OCI-LY7 (cell line): ENCODE measurements around the gene CDCP1. TPM values are rescaled to one million over a fixed set of nuclear protein-coding genes. Genes with fewer than 3 reads are reported as not detected.

Experiments
- BruUV-seq: library from RNA; stranded (reverse); fragments of 400-500 nt; replicated peaks from 2 replicates; lab custom pipeline; 2021; lab: Mats Ljungman, UMichigan
- CTCF ChIA-PET: fragments of 300-600 bp; sonication (Branson Sonifier 250); formaldehyde crosslinking; loops from one replicate; lab custom pipeline; 2022; ENCODE audit warnings: antibody characterized with exemption; ENCODE audit not compliant: unreplicated experiment; lab: Charles Lee
- POLR2A ChIA-PET: fragments of 300-600 bp; sonication (Branson Sonifier 250); formaldehyde crosslinking; loops from one replicate; lab custom pipeline; 2022; ENCODE audit warnings: antibody characterized with exemption; lab: Charles Lee
- DNase-seq: peaks from one replicate; pipeline ENCODE4 v3.0.0-alpha.2; 2015; ENCODE audit warnings: low spot score
- H2AFZ ChIP-seq: fragments of 200-600 bp; sonication (generic), shearing (Covaris generic); 2 replicates; pipeline ENCODE4 v1.6.1; 2014; ENCODE audit warnings: mild to moderate bottlenecking, antibody characterized with exemption, low read length, moderate library complexity
- H3K27ac ChIP-seq: fragments of 200-600 bp; sonication (generic); 2 replicates; pipeline ENCODE4 v1.5.1; 2014; ENCODE audit warnings: mixed run types, low read depth, mild to moderate bottlenecking, moderate library complexity, low read length, inconsistent platforms; ENCODE audit not compliant: poor library complexity, severe bottlenecking
- H3K36me3 ChIP-seq: fragments of 200-600 bp; sonication (generic); 2 replicates; pipeline ENCODE4 v1.6.1; 2014; ENCODE audit warnings: mild to moderate bottlenecking, antibody characterized with exemption, low read length, moderate library complexity, mixed read lengths; ENCODE audit not compliant: insufficient read depth
- H3K4me1 ChIP-seq: fragments of 200-600 bp; sonication (generic); 2 replicates; pipeline ENCODE4 v1.5.1; 2014; ENCODE audit warnings: mild to moderate bottlenecking, low read length; ENCODE audit not compliant: insufficient read depth, poor library complexity, severe bottlenecking
- H3K4me2 ChIP-seq: fragments of 200-600 bp; sonication (generic); 2 replicates; pipeline ENCODE4 v1.6.1; 2014; ENCODE audit warnings: mild to moderate bottlenecking, low read length
- H3K4me3 ChIP-seq: fragments of 200-600 bp; sonication (generic); 2 replicates; pipeline ENCODE4 v1.5.1; 2014; ENCODE audit warnings: mild to moderate bottlenecking, low read depth, low read length; ENCODE audit not compliant: poor library complexity, severe bottlenecking
- H3K79me2 ChIP-seq: fragments of 200-600 bp; sonication (generic); 2 replicates; pipeline ENCODE4 v1.6.1; 2016; ENCODE audit warnings: low read depth, mild to moderate bottlenecking, low read length, moderate library complexity, mixed read lengths; ENCODE audit not compliant: insufficient read depth
- H3K9me2 ChIP-seq: fragments of 200-600 bp; sonication (generic); 2 replicates; pipeline ENCODE4 v1.6.1; 2016; ENCODE audit warnings: mild to moderate bottlenecking, low read length, mixed read lengths; ENCODE audit not compliant: insufficient read depth
- H3K9me3 ChIP-seq: fragments of 200-600 bp; sonication (generic); 2 replicates; pipeline ENCODE4 v1.6.1; 2014; ENCODE audit warnings: mild to moderate bottlenecking, mixed run types, low read length, mixed read lengths
- H4K20me1 ChIP-seq: fragments of 200-600 bp; sonication (generic); 2 replicates; pipeline ENCODE4 v1.6.1; 2014; ENCODE audit warnings: mild to moderate bottlenecking, antibody characterized with exemption, low read length, moderate library complexity, mixed read lengths; ENCODE audit not compliant: insufficient read depth
- EZH2phosphoT487 ChIP-seq: fragments of 200-600 bp; sonication (generic); IDR thresholded peaks from 2 replicates; pipeline ENCODE4 v1.6.1; 2018; ENCODE audit warnings: low read depth, borderline replicate concordance, mild to moderate bottlenecking, mixed run types, antibody characterized with exemption, low read length, moderate library complexity, mixed read lengths
- intact Hi-C: fragments of 100-400 bp; cut with micrococcal nuclease; formaldehyde crosslinking; loops from one replicate; pipeline ENCODE4 v1.10.0; 2022; ENCODE audit not compliant: unreplicated experiment
- total RNA-seq, 2 experiments: library from RNA; depleted of rRNA in 1 of 2; stranded (reverse); fragments of >200 nt in 1 of 2; shearing (Covaris generic) in 1 of 2; gene quantifications; 2 replicates each; pipeline ENCODE4 v1.2.3, GENCODE V29; 2014 to 2022
- TF ChIP-seq, protein P1 (sequence below): fragments of 200-600 bp; sonication (generic); conservative IDR thresholded peaks from 2 replicates; pipeline ENCODE4 v1.5.1; 2014; ENCODE audit warnings: mild to moderate bottlenecking, antibody characterized with exemption, low read length, moderate library complexity, mixed read lengths

Gene CDCP1
- total RNA-seq, 2 experiments from 2014 or later = not detected

DNA sequence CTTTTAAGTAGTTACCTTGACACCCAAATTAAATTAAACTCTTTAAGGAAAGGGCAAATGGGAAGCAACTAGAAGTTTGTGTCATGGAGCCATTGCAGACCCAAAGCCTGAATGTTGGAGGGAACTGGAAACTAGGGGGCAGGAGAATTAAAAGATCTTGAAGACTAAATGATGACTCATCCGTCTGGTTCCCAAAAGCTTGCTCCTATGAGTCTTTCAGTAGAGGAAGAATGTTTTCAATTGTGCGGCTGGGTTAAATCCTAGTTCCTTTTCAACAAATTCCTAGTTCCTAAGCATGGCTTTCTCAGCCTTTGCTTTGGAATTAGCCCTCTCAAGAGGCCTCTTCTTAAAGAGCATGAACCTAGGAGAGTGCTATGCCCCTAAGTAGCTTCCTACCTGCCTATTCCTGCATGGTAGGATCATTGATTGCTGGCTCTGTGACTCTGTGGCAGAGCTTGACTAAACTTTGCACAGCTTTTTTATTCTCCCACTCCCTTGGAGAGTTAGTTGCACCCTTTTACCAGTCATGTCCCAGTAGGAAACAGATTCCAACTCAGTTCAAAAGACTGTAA is 102.4 kb downstream of the CDCP1 start:
- intact Hi-C loops = no loop called here
- Histone ChIP-seq H3K27ac (no peak overlapping the region), H2AFZ (no peak overlapping the region), H3K36me3 (no peaks in the 10 kb centered on the region), H3K4me1 (no peaks in the 10 kb centered on the region), H3K4me3 (no peak overlapping the region), H4K20me1 (no peaks in the 10 kb centered on the region), H3K9me3 (no peaks in the 10 kb centered on the region), H3K79me2 (no peaks in the 10 kb centered on the region), H3K4me2 (no peak overlapping the region), H3K9me2 (no peaks in the 10 kb centered on the region)
- TF ChIP-seq, protein P1, sequence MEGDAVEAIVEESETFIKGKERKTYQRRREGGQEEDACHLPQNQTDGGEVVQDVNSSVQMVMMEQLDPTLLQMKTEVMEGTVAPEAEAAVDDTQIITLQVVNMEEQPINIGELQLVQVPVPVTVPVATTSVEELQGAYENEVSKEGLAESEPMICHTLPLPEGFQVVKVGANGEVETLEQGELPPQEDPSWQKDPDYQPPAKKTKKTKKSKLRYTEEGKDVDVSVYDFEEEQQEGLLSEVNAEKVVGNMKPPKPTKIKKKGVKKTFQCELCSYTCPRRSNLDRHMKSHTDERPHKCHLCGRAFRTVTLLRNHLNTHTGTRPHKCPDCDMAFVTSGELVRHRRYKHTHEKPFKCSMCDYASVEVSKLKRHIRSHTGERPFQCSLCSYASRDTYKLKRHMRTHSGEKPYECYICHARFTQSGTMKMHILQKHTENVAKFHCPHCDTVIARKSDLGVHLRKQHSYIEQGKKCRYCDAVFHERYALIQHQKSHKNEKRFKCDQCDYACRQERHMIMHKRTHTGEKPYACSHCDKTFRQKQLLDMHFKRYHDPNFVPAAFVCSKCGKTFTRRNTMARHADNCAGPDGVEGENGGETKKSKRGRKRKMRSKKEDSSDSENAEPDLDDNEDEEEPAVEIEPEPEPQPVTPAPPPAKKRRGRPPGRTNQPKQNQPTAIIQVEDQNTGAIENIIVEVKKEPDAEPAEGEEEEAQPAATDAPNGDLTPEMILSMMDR = no peak
- no peak for TF ChIP-seq EZH2phosphoT487
- ChIA-PET CTCF (interaction anchor here (0.6 kb wide), 1 partner anchor 1312 kb away, joined by 3 read pairs; no protein-coding TSS in a partner anchor), POLR2A (no interaction called here)
- DNase-seq = no peak
- no TSS peak for BruUV-seq

DNA sequence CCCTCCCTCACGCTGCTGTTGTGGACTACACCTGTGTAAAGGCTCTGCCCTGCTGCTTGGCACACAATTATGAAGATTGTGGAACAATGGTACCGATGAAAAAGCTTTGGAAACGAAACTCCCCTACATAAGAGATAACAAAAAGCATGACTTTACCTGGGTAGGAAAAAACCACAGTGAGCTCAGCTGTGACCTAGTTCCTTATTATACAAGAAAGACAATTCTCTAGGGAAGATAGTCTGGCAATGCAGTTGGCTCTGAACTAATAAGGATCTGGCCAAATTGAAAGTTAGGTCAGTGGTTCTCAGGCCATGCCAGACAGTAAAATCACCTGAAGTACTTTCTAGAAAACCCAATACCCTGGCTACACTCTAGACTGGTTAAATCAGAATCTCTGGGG is 104.0 kb downstream of the CDCP1 start:
- intact Hi-C loops = no loop called here
- TF ChIP-seq EZH2phosphoT487 = no peak
- TF ChIP-seq, protein P1 = no peak
- CTCF ChIA-PET = interaction anchor here (1.0 to 1.3 kb wide), 2 partner anchors 8 to 25 kb away, joined by 4 to 5 read pairs; no protein-coding TSS in a partner anchor
- Histone ChIP-seq H3K36me3 (no peaks in the 10 kb centered on the region), H2AFZ (no peak overlapping the region), H3K4me3 (no peak overlapping the region), H3K79me2 (no peaks in the 10 kb centered on the region), H3K4me2 (no peak overlapping the region), H3K9me2 (no peaks in the 10 kb centered on the region), H3K9me3 (no peaks in the 10 kb centered on the region), H4K20me1 (no peaks in the 10 kb centered on the region), H3K27ac (no peak overlapping the region), H3K4me1 (no peaks in the 10 kb centered on the region)
- POLR2A ChIA-PET = interaction anchor here (1.3 kb wide), 1 partner anchor 14 kb away, joined by 4 read pairs; no protein-coding TSS in a partner anchor
- no TSS peak for BruUV-seq
- DNase-seq = no peak

DNA sequence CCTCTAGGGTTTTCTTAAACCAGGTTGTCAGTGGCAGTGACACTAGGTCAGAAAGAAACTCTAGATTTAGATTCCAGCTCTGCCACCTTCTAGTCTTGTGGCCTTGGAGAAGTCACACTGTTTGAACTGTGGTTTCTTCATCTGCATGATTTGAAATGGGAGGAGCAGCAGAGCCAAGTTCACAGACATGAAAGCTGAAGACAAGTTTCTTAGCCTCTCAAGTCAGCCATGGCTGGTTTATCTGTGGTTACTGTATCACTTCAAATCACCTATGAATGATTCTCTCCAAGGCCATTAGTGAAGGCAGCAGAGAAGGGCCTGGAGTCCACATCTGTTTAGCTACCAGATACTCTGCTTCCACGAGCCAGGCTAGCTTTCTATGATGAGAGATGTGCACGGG is 104.5 kb downstream of the CDCP1 start:
- Histone ChIP-seq H3K36me3 (no peaks in the 10 kb centered on the region), H3K79me2 (no peaks in the 10 kb centered on the region), H3K4me1 (no peaks in the 10 kb centered on the region), H3K9me2 (no peaks in the 10 kb centered on the region), H3K9me3 (no peaks in the 10 kb centered on the region), H4K20me1 (no peaks in the 10 kb centered on the region), H2AFZ (no peak overlapping the region), H3K4me2 (no peak overlapping the region), H3K27ac (no peak overlapping the region), H3K4me3 (no peak overlapping the region)
- no TSS peak for BruUV-seq
- CTCF ChIA-PET = interaction anchor here (0.7 to 1.3 kb wide), 3 partner anchors 8 to 843 kb away, joined by 3 to 5 read pairs (median 4); no protein-coding TSS in a partner anchor
- POLR2A ChIA-PET = interaction anchor here (1.3 kb wide), 1 partner anchor 14 kb away, joined by 4 read pairs; no protein-coding TSS in a partner anchor
- DNase-seq = no peak
- intact Hi-C loops = no loop called here
- TF ChIP-seq EZH2phosphoT487 = no peak
- TF ChIP-seq, protein P1 = no peak
